22Rv1 (cell line): ENCODE data around the gene NUP153.

Experiments
- ZFX ChIP-seq: fragments of 450-650 bp; IDR thresholded peaks from 2 replicates; pipeline ENCODE4 v1.6.1; 2017; ENCODE audit warnings: antibody characterized with exemption, borderline replicate concordance
- TF ChIP-seq, protein P1 (sequence below): fragments of 450-650 bp; IDR thresholded peaks from 2 replicates; pipeline ENCODE4 v1.5.1; 2017; ENCODE audit warnings: mild to moderate bottlenecking

DNA sequence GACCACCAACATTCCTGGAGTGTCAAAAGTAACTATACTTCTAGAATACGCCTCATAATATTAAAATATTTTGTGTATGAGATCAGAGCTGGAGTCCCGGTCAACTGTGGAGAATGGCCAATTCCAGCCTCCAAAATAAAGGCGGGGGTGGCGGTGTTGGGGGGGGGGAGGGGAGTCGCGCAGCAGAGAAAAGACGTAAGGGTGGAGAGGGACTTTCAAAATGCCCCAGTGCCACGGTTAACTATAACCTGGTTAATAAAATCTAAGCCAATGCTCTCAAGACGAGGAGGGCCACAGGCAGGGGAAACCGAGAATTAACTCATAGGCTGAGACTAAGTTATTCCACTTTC is 1.3 kb downstream of the NUP153 start:
- TF ChIP-seq, protein P1, sequence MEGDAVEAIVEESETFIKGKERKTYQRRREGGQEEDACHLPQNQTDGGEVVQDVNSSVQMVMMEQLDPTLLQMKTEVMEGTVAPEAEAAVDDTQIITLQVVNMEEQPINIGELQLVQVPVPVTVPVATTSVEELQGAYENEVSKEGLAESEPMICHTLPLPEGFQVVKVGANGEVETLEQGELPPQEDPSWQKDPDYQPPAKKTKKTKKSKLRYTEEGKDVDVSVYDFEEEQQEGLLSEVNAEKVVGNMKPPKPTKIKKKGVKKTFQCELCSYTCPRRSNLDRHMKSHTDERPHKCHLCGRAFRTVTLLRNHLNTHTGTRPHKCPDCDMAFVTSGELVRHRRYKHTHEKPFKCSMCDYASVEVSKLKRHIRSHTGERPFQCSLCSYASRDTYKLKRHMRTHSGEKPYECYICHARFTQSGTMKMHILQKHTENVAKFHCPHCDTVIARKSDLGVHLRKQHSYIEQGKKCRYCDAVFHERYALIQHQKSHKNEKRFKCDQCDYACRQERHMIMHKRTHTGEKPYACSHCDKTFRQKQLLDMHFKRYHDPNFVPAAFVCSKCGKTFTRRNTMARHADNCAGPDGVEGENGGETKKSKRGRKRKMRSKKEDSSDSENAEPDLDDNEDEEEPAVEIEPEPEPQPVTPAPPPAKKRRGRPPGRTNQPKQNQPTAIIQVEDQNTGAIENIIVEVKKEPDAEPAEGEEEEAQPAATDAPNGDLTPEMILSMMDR: no peak
- no peak for TF ChIP-seq ZFX
